Pulmonary artery endothelial cell (primary cell): ENCODE measurements around the gene FDX1. TPM values are rescaled to one million over a fixed set of nuclear protein-coding genes. Genes with fewer than 3 reads are reported as not detected.
A peak's percentile ranks its signal among the peaks of the same experiment; 100 is the strongest.
"Not testable (repeated sequence)": the region's sequence is repeated elsewhere in the genome, so short reads cannot be mapped to it uniquely, and the experiment has no call there.

ENCODE experiments used
- DNase-seq: peaks from one replicate; pipeline ENCODE4 v3.0.0-alpha.2; 2011; ENCODE audit warnings: low read depth, low spot score
- total RNA-seq: library from RNA; depleted of rRNA; stranded (reverse); fragments of >200 nt; gene quantifications from 2 replicates; pipeline ENCODE4 v1.2.3, GENCODE V29; 2014

Gene FDX1, protein sequence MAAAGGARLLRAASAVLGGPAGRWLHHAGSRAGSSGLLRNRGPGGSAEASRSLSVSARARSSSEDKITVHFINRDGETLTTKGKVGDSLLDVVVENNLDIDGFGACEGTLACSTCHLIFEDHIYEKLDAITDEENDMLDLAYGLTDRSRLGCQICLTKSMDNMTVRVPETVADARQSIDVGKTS
- 9.5 and 11.2 TPM in 2 replicates for total RNA-seq

DNA sequence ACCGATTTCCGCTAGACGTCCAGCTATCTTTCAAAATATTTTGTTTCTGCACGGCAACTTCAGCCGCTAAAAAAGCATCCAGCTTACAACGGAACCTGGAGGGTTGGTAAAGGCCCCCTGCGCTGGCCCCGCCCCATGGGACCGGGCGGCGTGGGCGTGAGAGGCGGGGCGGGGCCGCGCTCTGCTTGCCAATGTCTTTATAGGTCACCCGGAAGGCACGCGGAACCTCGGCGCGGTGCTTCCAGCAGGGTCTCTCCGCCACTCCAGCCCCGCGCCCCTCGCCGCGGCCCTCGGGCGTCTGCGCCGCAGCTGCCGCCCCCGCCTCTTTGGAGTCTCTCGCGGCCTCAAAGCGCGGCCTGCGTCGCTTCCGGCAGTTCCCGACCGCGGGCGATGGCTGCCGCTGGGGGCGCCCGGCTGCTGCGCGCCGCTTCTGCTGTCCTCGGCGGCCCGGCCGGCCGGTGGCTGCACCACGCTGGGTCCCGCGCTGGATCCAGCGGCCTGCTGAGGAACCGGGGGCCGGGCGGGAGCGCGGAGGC lies at the start of gene FDX1:
Gene FDX1, plus strand, starts transcription at position 218 of the 536 bp plus-strand sequence. Its CDS starts 173 bp downstream, at position 391.
- peak; percentile 37 for DNase-seq

DNA sequence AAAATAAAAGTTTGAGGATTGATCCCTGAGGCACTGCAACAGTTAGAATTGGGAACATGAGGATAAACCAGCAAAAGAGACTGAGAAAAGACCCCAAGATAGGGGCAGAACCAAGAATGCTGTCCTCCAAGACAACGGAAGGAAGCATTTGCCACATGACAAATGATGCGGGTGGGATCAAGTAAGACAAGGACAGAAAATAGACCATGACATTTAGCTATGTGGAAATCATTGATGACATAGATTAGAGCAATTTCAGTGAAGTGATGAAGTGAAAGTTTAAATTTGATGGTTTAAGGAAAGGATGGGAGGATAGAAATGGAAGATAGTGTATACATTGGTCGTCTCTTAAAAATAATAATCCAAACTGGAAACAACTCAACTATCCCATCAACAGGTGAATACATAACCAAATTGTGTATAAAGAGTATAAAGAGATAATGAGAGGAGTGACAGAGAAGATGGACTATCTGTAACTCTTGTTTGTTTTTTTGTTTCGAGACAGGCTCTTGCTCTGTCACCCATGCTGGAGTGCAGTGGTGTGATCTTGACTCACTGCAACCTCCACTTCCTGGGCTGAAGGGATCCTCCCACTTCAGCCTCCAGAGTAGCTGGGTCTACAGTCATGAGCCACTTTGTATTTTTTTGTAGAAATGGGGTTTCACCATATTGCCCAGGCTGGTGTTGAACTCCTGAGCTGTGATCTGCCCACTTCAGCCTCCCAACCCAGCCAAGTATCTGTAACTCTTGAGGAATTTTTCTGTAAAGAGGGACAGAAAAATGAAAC lies 48.7 kb upstream of the FDX1 start:
- DNase-seq = no peak

DNA sequence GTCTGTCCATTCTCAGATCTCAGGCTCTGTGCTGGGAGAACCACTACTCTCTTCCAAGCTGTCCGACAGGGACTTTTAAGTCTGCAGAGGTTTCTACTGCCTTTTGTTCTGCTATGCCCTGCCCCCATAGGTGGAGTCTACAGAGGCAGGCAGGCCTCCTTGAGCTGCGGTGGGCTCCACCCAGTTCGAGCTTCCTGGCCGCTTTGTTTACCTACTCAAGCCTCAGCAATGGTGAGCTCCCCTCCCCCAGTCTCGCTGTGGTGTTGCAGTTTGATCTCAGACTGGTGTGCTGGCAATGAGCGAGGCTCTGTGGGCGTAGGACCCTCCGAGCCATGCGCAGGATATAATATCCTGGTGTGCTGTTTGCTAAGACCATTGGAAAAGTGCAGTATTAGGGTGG lies 41.5 kb upstream of the FDX1 start:
- DNase-seq = not testable (repeated sequence)

DNA sequence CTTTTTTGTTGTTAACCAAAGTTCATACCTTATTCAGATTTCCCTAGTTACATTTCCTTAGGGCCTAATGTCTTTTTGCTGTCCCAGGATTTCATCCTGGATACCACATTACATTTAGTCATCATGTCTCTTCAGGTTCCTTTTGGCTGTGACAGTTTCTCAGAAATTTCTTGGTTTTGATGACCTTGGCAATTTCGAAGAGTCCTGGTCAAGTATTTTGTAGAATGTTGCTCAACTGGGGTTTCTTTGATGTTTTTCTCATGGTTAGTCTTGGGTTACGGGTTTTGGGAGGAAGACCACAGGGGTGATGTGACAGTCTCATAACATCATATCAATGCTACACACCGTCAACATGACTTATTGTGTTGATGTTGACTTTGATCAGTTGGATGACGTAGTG lies 39.8 kb upstream of the FDX1 start:
- no peak for DNase-seq

DNA sequence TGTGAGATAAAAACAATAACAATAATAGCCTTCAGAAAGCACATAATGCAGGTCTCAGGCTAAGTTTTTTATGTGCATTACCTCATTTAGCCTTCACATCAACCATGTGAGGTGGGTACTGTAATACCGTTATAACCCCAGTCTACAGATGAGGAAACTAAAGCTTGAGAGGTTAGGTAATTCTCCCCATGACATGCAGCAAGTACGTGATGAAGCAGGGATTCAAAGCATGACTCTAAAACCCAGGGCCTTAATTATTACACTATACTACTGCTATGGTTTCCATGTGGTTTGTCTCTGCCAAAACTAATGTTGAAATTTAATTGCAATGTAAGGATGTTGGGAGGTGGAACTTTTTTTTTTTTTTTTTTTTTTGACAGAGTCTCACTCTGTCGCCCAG lies 37.7 kb upstream of the FDX1 start:
- DNase-seq = no peak

DNA sequence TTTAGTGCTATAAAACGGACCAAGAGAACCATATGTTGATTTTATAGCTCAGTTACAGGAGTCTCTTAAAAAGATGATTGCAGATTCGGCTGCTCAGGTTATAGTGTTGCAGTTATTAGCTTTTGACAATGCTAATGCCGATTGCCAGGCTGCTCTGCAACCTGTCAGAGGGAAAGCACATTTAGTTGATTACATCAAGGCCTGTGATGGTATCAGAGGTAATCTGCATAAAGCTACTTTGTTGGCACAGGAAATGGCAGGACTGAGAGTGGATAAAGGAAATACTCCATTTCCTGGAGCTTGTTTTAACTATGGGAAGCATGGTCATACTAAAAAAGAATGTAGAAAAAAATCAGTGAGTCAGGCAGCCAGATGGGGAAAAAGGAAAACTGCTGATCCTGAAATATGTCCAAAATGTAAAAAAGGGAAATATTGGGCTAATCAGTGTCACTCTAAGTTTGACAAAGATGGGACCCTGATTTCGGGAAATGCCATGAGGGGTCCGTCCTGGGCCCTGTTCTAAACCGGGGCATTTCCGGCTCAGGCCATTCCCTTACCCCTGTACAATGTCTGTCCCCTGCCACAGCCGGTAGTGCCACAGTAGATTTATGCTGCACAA lies 32.0 kb upstream of the FDX1 start:
- DNase-seq = not testable (repeated sequence)

DNA sequence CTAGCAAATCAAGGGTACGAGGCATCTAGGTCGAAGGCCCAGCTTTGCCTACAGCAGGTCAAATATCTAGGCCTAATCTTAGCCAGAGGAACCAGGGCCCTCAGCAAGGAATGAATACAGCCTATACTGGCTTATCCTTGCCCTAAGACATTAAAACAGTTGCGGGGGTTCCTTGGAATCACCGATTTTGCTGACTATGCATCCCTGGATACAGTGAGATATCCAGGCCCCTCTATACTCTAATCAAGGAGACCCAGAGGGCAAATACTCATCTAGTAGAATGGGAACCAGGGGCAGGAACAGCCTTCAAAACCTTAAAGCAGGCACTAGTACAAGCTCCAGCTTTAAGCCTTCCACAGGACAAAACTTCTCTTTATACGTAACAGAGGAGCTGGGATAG lies 26.2 kb upstream of the FDX1 start:
- not testable (repeated sequence) for DNase-seq

DNA sequence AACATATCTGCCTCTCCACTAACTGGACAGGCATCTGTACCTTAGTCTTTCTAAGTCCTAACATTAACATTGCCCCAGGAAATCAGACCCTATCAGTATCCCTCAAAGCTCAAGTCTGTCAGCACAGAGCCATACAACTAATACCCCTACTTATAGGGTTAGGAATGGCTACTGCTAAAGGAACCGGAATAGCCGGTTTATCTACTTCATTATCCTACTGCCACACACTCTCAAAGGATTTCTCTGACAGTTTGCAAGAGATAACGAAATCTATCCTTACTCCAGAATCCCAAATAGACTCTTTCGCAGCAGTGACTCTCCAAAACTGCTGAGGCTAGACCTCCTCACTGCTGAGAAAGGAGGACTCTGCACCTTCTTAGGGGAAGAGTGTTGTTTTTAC lies 24.1 kb upstream of the FDX1 start:
- not testable (repeated sequence) for DNase-seq

DNA sequence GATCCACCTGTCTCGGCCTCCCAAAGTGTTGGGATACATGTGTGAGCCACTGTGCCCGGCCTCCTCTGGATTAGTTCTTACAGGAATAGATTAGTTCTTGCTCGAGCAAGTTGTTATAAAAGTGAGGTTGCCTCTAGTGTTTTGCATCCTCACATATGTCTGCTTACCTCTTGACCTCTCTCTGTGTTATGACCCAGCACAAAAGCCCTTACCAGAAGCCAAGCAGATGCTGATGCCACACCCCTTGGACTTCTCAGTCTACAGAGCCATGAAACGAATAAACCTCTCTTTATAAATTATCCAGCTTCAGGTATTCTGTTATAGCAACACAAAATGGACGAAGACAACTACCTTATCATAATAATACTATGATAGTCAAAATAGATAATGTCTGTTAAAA lies 22.4 kb upstream of the FDX1 start:
- DNase-seq = no peak

DNA sequence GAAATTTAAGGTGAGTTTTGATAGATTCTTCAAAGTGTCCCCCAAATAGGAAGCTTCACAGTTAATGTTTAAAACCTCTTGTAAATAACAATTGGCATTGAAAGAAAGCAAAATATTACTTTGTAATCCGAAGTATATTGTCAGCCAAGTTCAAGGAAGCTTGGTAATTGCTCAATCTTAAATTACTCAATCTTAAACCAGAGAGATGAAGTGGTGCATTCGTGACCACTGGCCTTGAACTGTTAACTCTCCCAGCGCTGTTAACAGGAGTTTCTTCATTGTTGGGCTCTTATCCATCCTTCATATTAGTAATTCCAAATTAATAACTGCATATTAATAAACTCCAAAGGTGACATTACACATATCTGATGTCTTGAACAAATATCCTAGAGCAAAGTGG lies 20.6 kb upstream of the FDX1 start:
- DNase-seq = no peak

DNA sequence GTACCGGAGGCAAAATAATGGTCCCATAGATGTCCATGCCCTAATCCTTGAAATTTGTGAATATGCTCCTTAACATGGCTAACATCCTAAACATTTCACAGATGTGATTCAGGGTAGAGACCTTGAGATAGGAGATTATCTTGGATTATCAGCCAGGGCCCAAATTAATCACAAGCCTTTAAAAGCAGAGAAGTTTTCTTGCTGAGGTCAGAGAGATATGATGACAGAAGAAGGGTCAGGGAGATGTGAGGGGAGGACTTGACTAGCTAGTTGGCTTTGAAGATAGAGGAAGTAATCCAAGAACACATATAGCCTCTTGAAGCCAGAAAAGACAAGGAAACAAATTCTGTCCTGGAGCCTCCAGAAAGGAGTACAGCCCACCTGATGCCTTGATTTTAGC lies 19.1 kb upstream of the FDX1 start:
- no peak for DNase-seq

DNA sequence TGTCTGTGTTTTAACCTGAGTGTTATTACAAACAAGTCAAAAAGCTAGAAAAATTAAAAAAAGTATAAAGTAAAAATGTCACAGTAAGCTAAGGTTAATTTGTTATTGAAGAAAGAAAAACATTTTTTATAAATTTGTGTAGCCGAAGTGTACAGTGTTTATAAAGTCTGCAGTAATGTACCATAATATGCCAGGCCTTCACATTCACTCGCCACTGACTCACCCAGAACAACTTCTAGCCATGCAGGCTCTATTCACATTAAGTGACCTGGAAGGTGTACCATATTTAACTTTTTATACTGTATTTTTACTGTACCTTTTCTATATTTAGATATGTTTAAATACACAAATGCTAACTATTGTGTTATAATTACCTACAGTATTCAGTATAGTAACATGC lies 14.7 kb upstream of the FDX1 start:
- no peak for DNase-seq

DNA sequence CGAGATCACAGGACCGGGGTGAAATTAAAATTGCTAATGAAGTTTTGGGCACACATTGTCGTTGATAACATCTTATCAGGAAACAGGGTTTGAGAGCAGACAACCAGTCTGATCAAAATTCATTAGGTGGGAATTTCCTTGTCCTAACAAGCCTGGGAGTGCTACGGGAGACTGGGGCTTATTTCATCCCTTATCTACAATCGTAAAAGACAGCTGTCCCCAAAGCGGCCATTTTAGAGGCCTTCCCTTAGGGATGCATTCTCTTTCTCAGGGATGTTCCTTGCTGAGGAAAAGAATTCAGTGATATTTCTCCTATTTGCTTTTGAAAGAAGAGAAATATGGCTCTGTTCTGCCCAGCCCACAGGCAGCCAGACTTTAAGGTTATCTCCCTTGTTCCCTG lies 8.1 kb upstream of the FDX1 start:
- DNase-seq = not testable (repeated sequence)

DNA sequence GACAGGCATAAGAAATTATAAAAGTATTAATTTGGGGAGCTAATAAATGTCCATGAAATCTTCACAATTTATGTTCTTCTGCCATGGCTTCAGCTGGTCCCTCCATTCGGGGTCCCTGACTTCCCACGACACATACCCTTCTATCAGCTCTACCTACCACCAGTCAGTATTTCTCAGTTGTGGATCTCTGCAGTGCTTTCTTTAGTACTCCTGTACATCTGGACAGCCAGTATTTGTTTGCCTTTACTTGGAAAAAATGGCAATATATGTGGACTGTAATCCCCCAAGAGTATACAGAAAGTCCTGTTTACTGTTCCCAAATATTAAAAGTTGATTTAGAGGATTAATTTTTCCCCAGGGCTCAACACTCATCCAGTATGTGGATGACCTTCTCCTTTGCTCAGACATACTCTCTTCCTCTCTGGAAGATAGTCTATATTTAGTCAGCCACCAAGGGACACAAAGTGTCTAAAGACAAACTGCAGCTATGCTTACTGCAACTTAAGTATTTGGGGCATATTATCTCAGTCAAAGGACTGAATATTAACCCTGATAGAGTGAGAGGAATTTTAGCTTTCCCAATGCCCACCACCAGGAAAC lies 7.3 kb upstream of the FDX1 start:
- DNase-seq = no peak

DNA sequence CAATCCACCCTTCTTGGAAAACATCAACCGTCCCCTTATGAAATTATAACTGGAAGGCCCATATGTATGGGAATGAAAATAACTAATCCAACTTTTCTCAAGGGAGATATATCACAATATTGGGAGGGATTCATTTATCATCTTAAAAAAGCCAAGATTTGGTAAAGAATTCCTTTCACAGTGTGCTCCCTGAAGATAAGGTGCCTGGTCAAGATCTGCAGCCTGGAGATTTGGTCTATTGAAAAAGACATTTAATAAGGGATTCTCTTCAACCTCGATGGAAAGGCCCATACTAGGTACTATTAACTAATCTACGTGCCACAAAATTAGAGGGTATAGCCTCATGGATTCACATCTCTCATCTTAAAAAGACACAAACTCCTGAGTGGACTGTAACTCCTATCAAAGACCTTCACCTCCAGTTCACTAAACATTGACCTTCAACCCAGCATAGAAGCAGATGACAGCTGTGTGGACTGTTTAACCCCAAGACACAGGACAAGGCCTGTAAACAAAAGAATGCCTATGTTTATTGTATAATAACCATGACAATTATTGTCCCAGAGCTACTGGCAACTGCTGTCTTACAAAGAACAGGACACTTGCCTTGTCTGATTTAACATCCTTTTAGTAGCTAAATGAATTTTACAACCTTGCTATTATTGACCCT lies 4.8 kb upstream of the FDX1 start:
- DNase-seq = no peak

DNA sequence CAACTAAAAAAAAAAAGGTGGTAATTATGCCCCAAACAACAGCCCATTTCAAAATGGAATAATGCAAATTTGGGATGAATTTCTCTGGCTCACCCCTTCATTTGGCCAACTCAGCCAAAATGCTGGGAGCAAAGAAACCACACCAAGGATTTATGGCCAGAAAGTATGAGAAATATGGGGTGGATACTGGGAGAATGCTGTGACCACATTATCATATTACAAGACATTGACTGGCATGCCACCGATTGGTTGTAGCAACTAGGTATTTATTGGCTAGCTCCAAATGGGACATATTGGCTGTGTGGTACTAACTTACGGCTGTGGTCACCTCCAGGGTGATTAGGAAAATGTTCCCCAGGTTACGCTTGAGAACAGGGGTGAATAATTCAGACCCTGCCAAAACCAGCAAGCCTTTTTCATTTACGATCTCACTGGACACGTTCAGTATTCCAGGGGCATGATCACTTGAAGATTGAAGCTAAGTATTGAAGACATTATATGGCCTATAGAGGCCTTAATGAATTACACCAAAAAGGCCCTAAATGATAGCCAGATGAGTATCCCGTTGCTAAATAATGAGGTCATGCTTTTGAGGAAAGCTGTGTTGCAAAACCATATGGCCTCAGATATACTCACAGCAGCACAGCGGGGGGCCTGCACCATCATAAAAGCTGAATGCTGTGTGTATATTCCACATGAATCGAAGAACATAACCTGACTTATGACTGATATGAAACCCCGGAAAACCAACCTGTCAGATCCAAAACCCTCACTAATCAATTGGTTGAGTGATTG lies 3.8 kb upstream of the FDX1 start:
- DNase-seq = no peak

DNA sequence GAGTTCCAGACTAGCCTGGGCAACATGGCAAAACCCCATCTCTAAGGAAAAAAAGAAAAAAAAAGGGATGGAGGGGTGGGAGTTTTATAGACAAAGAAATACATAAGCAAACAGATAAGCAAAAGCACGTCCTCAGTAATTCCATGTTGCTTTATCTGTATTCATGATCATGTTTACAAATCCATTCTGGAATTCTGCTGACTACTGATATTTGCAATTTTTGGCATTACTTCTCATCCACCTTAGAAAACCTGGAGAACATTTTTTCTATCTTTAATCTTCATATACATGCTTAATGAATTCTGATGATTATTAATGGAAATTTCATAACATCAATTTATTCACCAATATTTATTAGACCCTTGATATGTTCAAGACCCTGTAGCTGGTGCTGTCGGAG lies 1.7 kb upstream of the FDX1 start:
- no peak for DNase-seq

DNA sequence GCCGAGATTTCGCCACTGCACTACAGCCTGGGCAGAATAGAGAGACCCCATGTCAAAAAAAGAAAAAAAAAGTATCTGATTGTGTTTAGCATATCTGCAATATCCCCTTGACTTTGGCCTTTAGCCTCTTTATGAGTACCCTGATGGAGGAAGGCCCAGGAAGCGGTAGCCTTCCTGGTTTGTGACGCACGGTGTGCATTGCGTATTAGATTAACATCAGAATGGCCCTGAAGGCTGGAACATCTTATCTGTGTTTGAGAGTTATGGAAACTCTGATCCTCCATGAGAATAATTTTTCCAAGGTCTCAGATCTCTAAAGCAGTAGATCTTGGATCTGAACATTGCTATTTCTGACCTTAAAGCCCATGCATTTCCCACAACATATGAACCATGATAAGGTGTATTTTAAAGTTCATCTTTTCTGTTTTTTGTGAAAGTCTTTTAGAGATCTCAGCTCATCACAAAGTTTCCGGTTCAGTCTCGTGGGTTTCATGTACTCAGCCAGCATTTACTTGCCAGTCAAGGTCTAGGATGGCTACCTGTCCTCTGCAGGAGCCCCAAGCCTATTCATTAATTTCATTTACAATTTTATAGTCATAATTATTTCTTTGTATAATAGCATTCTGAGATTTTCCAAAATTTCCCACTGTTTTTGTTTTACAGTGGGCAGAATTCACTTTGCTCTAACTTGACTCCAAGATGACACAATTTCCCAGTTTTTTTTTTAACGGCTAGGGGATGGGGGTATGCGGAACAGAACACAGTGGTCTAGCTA lies 605 bp upstream of the FDX1 start:
- no peak for DNase-seq

DNA sequence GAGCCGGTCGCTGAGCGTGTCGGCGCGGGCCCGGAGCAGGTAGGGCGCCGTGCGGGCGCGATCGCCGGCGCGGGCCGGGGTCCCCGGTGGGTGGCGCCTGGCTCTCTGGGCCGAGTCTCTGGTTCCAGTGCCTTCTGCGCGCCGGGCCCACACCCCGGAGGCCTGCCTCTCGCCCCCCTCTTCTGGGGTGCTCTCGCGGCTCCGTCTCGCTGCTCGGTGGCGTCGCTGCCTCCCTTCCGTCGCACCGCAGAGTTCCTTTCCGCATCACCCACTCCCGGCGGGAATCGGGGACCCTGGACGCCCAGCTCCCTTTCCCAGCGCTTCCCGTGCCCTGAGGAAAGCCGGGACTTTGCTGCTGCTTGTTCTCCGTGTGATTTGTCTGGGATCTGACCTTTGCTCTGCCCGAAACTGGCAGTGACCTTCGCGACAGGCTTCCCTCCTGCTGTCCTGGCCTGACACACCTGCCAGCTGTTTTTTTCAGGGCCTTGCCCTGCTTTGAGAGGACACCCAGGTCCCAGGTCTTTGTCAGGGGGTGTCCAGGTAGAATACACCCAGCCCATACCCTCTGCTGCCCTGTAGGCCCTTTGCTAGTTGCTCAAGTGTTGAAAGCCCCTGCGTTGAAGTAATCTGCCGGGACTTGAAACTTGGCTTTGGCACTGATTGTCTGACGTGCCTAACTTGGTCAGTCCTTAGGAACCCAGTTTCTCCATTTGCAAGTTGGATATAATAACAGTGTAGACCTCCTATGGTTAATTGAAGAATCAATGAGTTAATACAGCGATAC lies 711 bp downstream of the FDX1 start:
- no peak for DNase-seq
